Measurements from ENCODE around the gene ZNF618.

ZNF618 gene

DNA sequence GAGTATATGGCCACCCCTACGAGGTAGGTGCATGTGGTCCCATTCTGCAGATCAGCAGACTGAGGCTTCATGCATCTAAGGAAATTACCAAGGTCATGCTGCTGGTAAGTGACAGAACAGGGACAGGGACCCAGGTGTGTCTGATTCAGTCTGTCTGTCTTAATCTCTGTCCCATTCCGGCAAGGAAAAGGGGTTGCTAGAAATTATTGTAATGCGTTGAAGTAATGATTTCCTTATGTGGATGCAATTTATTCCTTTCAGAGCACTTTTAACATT lies 125.2 kb downstream of the ZNF618 start:
- no peak for DNase-seq (ENCODE audit: low spot score)

DNA sequence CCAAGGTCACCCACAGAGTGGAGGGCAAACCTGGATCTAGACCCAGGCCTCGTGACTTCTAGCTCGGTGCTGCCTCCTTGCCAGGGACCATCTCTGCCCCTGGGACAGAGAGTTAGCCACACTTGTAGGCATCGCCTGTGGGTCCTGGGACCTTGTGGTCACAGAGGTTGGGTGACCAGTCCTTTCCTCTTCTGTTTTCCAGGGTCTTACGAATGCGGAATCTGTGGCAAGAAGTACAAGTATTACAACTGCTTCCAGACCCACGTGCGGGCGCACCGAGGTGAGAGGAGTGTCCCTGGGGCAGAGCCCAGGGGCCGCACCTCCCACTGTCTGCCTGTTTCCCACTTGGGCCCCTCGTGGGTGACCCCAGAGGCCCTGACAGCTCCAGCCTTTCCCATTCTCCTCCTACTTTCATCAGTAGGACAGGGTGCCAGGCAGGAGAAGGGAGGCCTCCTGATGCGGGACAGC lies 125.7 kb downstream of the ZNF618 start:
- DNase-seq (ENCODE audit: low spot score) = no peak

- DNase-seq (ENCODE audit: low spot score) = no peak
Observed at GRCh38 chr9:114002271-114002985, 126.3 kb downstream of the ZNF618 start.

GRCh38 chr9:114002986-114003350 lies 126.9 kb downstream of the ZNF618 start:
- no peak for DNase-seq (ENCODE audit: low spot score)

DNA sequence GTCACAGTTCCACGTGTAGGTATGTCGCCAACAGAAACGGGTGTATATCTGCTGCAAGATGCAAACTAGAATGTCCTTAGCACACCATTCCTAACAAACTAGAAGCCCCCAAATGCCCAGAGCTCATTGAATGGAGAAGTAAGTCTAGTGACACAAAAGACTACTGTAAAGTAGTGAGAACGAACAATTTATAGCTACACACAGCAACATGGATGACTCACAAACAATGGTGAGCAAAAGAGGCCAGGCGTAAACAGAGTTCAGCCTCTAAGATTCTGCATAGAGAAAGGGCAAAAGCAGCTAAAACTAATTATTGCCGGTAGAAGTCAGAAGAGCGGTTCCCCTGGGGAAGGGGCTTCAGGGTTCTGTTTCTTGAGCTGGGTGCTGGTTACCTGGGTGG lies 127.2 kb downstream of the ZNF618 start:
- DNase-seq (ENCODE audit: low spot score) = no peak

- DNase-seq (ENCODE audit: low spot score) = no peak
Observed at GRCh38 chr9:114003758-114004157, 127.6 kb downstream of the ZNF618 start.

GRCh38 chr9:114004221-114004716 lies 128.2 kb downstream of the ZNF618 start:
- peak; percentile 77 for DNase-seq (ENCODE audit: low spot score)

- DNase-seq (ENCODE audit: low spot score) = no peak
Observed at GRCh38 chr9:114005371-114006154, 129.5 kb downstream of the ZNF618 start.

- no peak for DNase-seq (ENCODE audit: low spot score)
Observed at GRCh38 chr9:114006155-114006550, 130.0 kb downstream of the ZNF618 start.

GRCh38 chr9:114006931-114007691 lies 131.0 kb downstream of the ZNF618 start:
- DNase-seq (ENCODE audit: low spot score) = no peak

GRCh38 chr9:114007991-114008666 lies 132.0 kb downstream of the ZNF618 start:
- DNase-seq (ENCODE audit: low spot score) = no peak

- DNase-seq (ENCODE audit: low spot score) = no peak
Observed at GRCh38 chr9:114008667-114009410, 132.7 kb downstream of the ZNF618 start.

- no peak for DNase-seq (ENCODE audit: low spot score)
Observed at GRCh38 chr9:114011313-114011712, 135.2 kb downstream of the ZNF618 start.

GRCh38 chr9:114012126-114012525 lies 136.0 kb downstream of the ZNF618 start:
- no peak for DNase-seq (ENCODE audit: low spot score)

DNA sequence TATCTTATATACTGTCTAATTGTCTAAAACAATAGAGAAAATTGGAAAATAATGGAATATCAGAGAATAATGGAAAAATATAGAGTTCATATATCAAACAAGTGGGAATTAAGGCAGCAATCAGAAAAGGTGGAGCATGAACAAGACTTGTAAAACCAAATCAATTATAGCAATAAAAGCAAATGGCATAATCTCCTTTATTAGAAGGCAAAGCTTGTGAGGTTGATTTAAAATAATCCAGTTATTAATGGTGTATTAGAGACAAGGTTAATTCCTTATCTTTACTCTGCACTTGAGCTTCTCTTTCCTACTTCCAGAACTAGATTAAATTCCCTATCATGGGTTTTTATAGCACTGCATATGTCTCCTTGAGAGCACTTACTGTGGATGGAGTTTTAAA lies 137.9 kb downstream of the ZNF618 start:
- DNase-seq (ENCODE audit: low spot score) = no peak

- no peak for DNase-seq (ENCODE audit: low spot score)
Observed at GRCh38 chr9:114015607-114016006, 139.5 kb downstream of the ZNF618 start.

DNA sequence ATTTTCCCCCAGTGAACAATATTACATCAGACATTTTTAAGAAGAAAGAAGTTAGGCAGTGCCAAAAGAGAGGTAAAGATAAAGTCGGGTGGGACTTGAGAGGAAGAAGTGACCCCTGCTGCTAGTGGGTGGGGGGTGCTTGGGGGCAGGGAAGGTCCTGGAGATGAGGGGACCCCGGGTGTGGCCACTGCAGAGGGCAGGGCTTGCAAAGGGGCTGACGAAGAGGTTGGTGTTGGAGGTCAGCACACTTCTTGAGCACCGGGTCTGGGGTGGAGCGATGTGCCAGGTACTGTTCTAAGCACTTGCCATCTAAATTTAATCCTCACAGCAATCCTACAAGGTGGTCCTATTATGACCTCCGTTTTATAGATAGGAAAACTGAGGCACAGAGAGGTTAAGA lies 140.0 kb downstream of the ZNF618 start:
- DNase-seq (ENCODE audit: low spot score) = no peak

- DNase-seq (ENCODE audit: low spot score) = no peak
Observed at GRCh38 chr9:114016629-114017423, 140.7 kb downstream of the ZNF618 start.

DNA sequence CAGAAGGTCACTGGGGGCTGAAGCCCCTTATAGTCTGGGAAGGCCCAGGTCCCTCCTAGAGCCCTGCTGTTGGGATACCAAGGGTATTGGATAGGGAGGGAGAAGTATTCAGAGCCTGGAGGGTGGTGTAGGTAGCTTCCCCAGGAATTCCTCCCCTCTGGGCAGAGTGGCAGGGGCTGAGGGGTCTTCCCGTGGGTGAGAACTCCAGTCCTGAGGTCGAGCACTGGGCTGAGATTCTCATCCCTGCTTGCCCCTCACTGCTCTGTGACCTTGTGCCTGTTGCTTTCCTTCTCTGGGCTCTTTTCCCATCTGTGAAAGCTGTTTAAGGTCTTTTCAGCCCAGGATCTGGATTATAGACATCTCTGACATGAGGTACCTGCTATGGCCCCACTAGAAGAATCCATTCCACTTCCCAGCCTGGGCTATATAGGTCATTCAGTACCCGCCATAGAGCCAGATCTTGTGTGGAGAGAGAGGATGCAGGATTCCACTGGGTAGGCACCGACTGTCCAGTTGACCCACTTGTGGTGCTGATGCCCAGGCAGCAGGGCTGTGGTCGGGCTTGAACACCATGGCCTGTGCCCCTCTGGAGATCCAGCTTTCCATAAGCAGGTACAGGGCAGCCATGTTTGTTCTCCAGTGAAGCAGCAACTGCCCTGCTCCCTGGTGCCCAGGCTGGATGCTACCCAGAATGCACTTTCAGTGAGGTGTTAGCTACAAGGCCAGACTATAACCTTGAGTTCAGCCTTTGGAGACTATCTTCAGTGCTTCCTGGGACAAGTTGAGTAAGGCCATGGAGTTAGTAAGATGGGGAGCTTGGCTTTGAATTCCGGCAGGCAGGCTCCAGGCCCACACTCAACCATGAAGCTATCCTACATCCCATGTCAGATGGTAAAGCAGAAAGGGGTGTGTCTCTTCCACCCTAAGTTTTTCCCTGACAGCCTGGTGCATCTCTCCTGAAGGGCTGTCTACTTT lies 141.9 kb downstream of the ZNF618 start:
- DNase-seq (ENCODE audit: low spot score) = no peak

All from Ammon's horn (tissue), 1 donor.